PC-3 (cell line): ENCODE measurements around the gene GIGYF1. TPM values are rescaled to one million over a fixed set of nuclear protein-coding genes. Genes with fewer than 3 reads are reported as not detected.
"Not testable (repeated sequence)": the region's sequence is repeated elsewhere in the genome, so short reads cannot be mapped to it uniquely, and the experiment has no call there.

Experiments used
- ATAC-seq: fragments of 200-7000 bp; cut with Tn5 transposase; 2 replicates; pipeline ENCODE4 v1.9.1; 2020; ENCODE audit warnings: mild to moderate bottlenecking, moderate library complexity
- BruUV-seq: library from RNA; stranded (reverse); fragments of 400-500 nt; replicated peaks from 2 replicates; lab custom pipeline; 2021; lab: Mats Ljungman, UMichigan
- CTCF ChIA-PET: fragments of 300-600 bp; sonication (Branson Sonifier 250); formaldehyde crosslinking; loops from one replicate; lab custom pipeline; 2022; ENCODE audit warnings: antibody characterized with exemption; lab: Charles Lee
- POLR2A ChIA-PET: fragments of 300-600 bp; sonication (Branson Sonifier 250); formaldehyde crosslinking; loops from one replicate; lab custom pipeline; 2022; ENCODE audit warnings: antibody characterized with exemption; ENCODE audit not compliant: unreplicated experiment; lab: Charles Lee
- DNase-seq: peaks from one replicate; pipeline ENCODE4 v3.0.0-alpha.2; 2015
- H2AFZ ChIP-seq: fragments of 300-600 bp; sonication (generic); 2 replicates; pipeline ENCODE4 v1.6.0; 2016; ENCODE audit warnings: antibody characterized with exemption, low read length
- H3F3A ChIP-seq: fragments of 300-600 bp; sonication (generic); one replicate; pipeline ENCODE4 v1.6.0; 2017; ENCODE audit warnings: antibody characterized with exemption, low read length, control low read depth, mild to moderate bottlenecking; ENCODE audit not compliant: unreplicated experiment
- H3K27ac ChIP-seq: fragments of 300-600 bp; sonication (generic); 2 replicates; pipeline ENCODE4 v1.5.1; 2016; ENCODE audit warnings: mild to moderate bottlenecking, low read length
- H3K27me3 ChIP-seq: fragments of 300-600 bp; sonication (generic); 2 replicates; pipeline ENCODE4 v1.6.1; 2016; ENCODE audit warnings: low read length, mixed read lengths
- H3K36me3 ChIP-seq: fragments of 300-600 bp; sonication (generic); 2 replicates; pipeline ENCODE4 v1.6.1; 2016; ENCODE audit warnings: low read depth, mixed run types, low read length, mixed read lengths
- H3K4me1 ChIP-seq: fragments of 300-600 bp; sonication (generic); 2 replicates; pipeline ENCODE4 v1.5.1; 2016; ENCODE audit warnings: low read length; ENCODE audit not compliant: insufficient read depth
- H3K4me2 ChIP-seq: fragments of 300-600 bp; sonication (generic); 2 replicates; pipeline ENCODE4 v1.6.0; 2016; ENCODE audit warnings: low read length
- H3K4me3 ChIP-seq: fragments of 300-600 bp; sonication (generic); 2 replicates; pipeline ENCODE4 v1.5.1; 2016; ENCODE audit warnings: mild to moderate bottlenecking, low read length, mixed read lengths
- H3K79me2 ChIP-seq: fragments of 300-600 bp; sonication (generic); 2 replicates; pipeline ENCODE4 v1.6.1; 2017; ENCODE audit warnings: low read length, mixed read lengths
- H3K9ac ChIP-seq: fragments of 300-600 bp; sonication (generic); 2 replicates; pipeline ENCODE4 v1.6.0; 2016; ENCODE audit warnings: mild to moderate bottlenecking, low read length
- H3K9me2 ChIP-seq: fragments of 300-600 bp; sonication (generic); replicated peaks from 2 replicates; pipeline ENCODE4 v1.6.1; 2016; ENCODE audit warnings: mixed run types, low read length, mixed read lengths
- H3K9me3 ChIP-seq: fragments of 300-600 bp; sonication (generic); 2 replicates; pipeline ENCODE4 v1.6.1; 2016; ENCODE audit warnings: low read length, mixed read lengths
- H4K20me1 ChIP-seq: fragments of 300-600 bp; sonication (generic); 2 replicates; pipeline ENCODE4 v1.6.1; 2016; ENCODE audit warnings: low read length, mixed read lengths
- CTCF ChIP-seq: fragments of 300-600 bp; sonication (generic); conservative IDR thresholded peaks from 2 replicates; pipeline ENCODE4 v1.5.1; 2017; ENCODE audit warnings: antibody characterized with exemption, low read depth, mild to moderate bottlenecking, low read length
- EZH2 ChIP-seq: fragments of 300-600 bp; sonication (generic); IDR thresholded peaks from one replicate; pipeline ENCODE4 v1.6.1; 2017; ENCODE audit warnings: antibody characterized with exemption, mild to moderate bottlenecking, low read length; ENCODE audit not compliant: unreplicated experiment
- EZH2phosphoT487 ChIP-seq: fragments of 300-600 bp; sonication (generic); IDR thresholded peaks from 2 replicates; pipeline ENCODE4 v1.6.1; 2018; ENCODE audit warnings: mild to moderate bottlenecking, antibody characterized with exemption, low read length, borderline replicate concordance
- intact Hi-C: fragments of 100-400 bp; cut with micrococcal nuclease; formaldehyde crosslinking; loops from 2 replicates; pipeline ENCODE4 v1.9.0; 2023
- total RNA-seq: library from RNA; depleted of rRNA; stranded (reverse); fragments of >200 nt; gene quantifications from 2 replicates; pipeline ENCODE4 v1.2.3, GENCODE V29; 2014

GIGYF1 gene
- total RNA-seq, 1 experiment from 2014 or later: 26.6 TPM

- no peak overlapping the region for H3K4me3 ChIP-seq
- H2AFZ ChIP-seq: no peak overlapping the region
- no peaks in the 10 kb centered on the region for H3K9me2 ChIP-seq
- H3F3A ChIP-seq: no peaks in the 10 kb centered on the region
- H3K9ac ChIP-seq: no peak overlapping the region
- ATAC-seq (no peak), DNase-seq (no peak)
- no peak overlapping the region for H3K4me2 ChIP-seq
- no peaks in the 10 kb centered on the region for H3K9me3 ChIP-seq
- H3K79me2 ChIP-seq: peaks cover 13% of the 10 kb centered on the region
- TF ChIP-seq EZH2phosphoT487 (no peak), EZH2 (no peak), CTCF (no peak)
- H3K4me1 ChIP-seq: no peaks in the 10 kb centered on the region
- H3K27ac ChIP-seq: no peak overlapping the region
- BruUV-seq: no TSS peak
- no peaks in the 10 kb centered on the region for H4K20me1 ChIP-seq
- H3K36me3 ChIP-seq: no peaks in the 10 kb centered on the region
- H3K27me3 ChIP-seq: no peaks in the 10 kb centered on the region
- ChIA-PET POLR2A (no interaction called here), CTCF (no interaction called here)
- intact Hi-C loops: loop anchor here (5.0 kb wide), 1 partner anchor 43 kb away; no protein-coding TSS in a partner anchor
Observed at GRCh38 chr7:100670074-100670473, 24.0 kb downstream of the GIGYF1 start.

- CTCF ChIA-PET, DNase-seq: not testable (repeated sequence)
Observed at GRCh38 chr7:100669106-100669505, 24.9 kb downstream of the GIGYF1 start.

GRCh38 chr7:100668069-100668449 lies 26.0 kb downstream of the GIGYF1 start:
- Histone ChIP-seq H3K9me3 (no peaks in the 10 kb centered on the region), H3K4me2 (no peak overlapping the region), H3K36me3 (no peaks in the 10 kb centered on the region), H3K27me3 (no peaks in the 10 kb centered on the region), H3K9ac (no peak overlapping the region), H3K4me3 (no peak overlapping the region), H3K9me2 (no peaks in the 10 kb centered on the region), H3K79me2 (no peaks in the 10 kb centered on the region), H3K4me1 (no peaks in the 10 kb centered on the region), H4K20me1 (no peaks in the 10 kb centered on the region), H2AFZ (no peak overlapping the region), H3K27ac (no peak overlapping the region), H3F3A (no peaks in the 10 kb centered on the region)
- POLR2A ChIA-PET: no interaction called here
- CTCF ChIA-PET: no interaction called here
- TF ChIP-seq EZH2 (no peak), EZH2phosphoT487 (no peak), CTCF (no peak)
- intact Hi-C loops: no loop called here
- no TSS peak for BruUV-seq
- ATAC-seq (no peak), DNase-seq (no peak)

More at GRCh38 chr7:100669106-100669505, 24.9 kb downstream of the GIGYF1 start:
- H3K79me2 ChIP-seq, H3K27ac ChIP-seq, BruUV-seq, H2AFZ ChIP-seq, H3K9me2 ChIP-seq, H3F3A ChIP-seq, intact Hi-C loops, H3K27me3 ChIP-seq, H3K4me3 ChIP-seq, H3K4me1 ChIP-seq, POLR2A ChIA-PET, H4K20me1 ChIP-seq, H3K9me3 ChIP-seq, H3K9ac ChIP-seq, ATAC-seq, H3K36me3 ChIP-seq, H3K4me2 ChIP-seq: not testable (repeated sequence)
